Measurements from ENCODE around the gene CAVIN3. TPM values are rescaled to one million over a fixed set of nuclear protein-coding genes. Genes with fewer than 3 reads are reported as not detected.

CAVIN3 gene
- total and polyA plus RNA-seq, 9 of the 15 experiments (the other 6 are each of a cell fraction or from before 2014, with no cell fraction given) = 0.13 TPM; not detected in 8

- no peak for TF ChIP-seq SMARCA4 (IDR thresholded peaks at IDR 0.05)
- no peak for TF ChIP-seq ZNF316 (IDR thresholded peaks at IDR 0.05)
- no peak for TF ChIP-seq ETV5 (CRISPR knock-in tag; IDR thresholded peaks at IDR 0.05; ENCODE audit: low read depth)
- TF ChIP-seq KLF6 (CRISPR knock-in tag; IDR thresholded peaks at IDR 0.05; ENCODE audit: borderline replicate concordance) = no peak
- no peak for TF ChIP-seq ETV6 (IDR thresholded peaks at IDR 0.05; ENCODE audit: borderline replicate concordance in 1 of 2, low read depth in 2 of 2, low read length in 1 of 2)
- no peak for TF ChIP-seq ETV6 (CRISPR knock-in tag; IDR thresholded peaks at IDR 0.05; ENCODE audit: borderline replicate concordance)
- peak; percentile 68 to 87 for TF ChIP-seq RAD21 (CRISPR knock-in tag; conservative IDR thresholded peaks at IDR 0.05 in 1 of 2, IDR thresholded peaks at IDR 0.05 in 1 of 2)
- 0 out of 2 replicates have a peak, but pooled peaks have one; percentile 71 for TF ChIP-seq EZH2 (IDR thresholded peaks at IDR 0.05; ENCODE audit: borderline replicate concordance, low read depth, low read length)
- TF ChIP-seq HOXB6 (CRISPR knock-in tag; IDR thresholded peaks at IDR 0.05; ENCODE audit: borderline replicate concordance) = no peak
- no peak for TF ChIP-seq CC2D1A (IDR thresholded peaks at IDR 0.05)
- TF ChIP-seq ILF3 (IDR thresholded peaks at IDR 0.05; ENCODE audit: borderline replicate concordance) = no peak
- TF ChIP-seq NCOA4 (IDR thresholded peaks at IDR 0.05; ENCODE audit: partially characterized antibody) = no peak
- 0 out of 2 replicates have a peak, but pooled peaks have one; percentile 11 for TF ChIP-seq ARID2 (IDR thresholded peaks at IDR 0.05)
- TF ChIP-seq, protein P1, sequence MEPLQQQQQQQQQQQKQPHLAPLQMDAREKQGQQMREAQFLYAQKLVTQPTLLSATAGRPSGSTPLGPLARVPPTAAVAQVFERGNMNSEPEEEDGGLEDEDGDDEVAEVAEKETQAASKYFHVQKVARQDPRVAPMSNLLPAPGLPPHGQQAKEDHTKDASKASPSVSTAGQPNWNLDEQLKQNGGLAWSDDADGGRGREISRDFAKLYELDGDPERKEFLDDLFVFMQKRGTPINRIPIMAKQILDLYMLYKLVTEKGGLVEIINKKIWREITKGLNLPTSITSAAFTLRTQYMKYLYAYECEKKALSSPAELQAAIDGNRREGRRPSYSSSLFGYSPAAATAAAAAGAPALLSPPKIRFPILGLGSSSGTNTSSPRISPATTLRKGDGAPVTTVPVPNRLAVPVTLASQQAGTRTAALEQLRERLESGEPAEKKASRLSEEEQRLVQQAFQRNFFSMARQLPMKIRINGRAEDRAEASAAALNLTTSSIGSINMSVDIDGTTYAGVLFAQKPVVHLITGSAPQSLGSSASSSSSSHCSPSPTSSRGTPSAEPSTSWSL (CRISPR knock-in tag; IDR thresholded peaks at IDR 0.05; ENCODE audit: borderline replicate concordance) = no peak
- TF ChIP-seq ZNF253 (CRISPR knock-in tag; conservative IDR thresholded peaks at IDR 0.05) = no peak
- TF ChIP-seq TEAD2 (tag; IDR thresholded peaks at IDR 0.05) = no peak
- TF ChIP-seq ZNF583 (CRISPR knock-in tag; IDR thresholded peaks at IDR 0.05) = no peak
- no peak for TF ChIP-seq ZNF384 (IDR thresholded peaks at IDR 0.05; ENCODE audit: low read depth, low read length)
- TF ChIP-seq E4F1 (CRISPR knock-in tag; IDR thresholded peaks at IDR 0.05; ENCODE audit: borderline replicate concordance) = no peak
- TF ChIP-seq STAG1 (CRISPR knock-in tag; IDR thresholded peaks at IDR 0.05; ENCODE audit: borderline replicate concordance) = peak; percentile 60; the same call in 1 of the 2 replicates
- TF ChIP-seq, protein P2, sequence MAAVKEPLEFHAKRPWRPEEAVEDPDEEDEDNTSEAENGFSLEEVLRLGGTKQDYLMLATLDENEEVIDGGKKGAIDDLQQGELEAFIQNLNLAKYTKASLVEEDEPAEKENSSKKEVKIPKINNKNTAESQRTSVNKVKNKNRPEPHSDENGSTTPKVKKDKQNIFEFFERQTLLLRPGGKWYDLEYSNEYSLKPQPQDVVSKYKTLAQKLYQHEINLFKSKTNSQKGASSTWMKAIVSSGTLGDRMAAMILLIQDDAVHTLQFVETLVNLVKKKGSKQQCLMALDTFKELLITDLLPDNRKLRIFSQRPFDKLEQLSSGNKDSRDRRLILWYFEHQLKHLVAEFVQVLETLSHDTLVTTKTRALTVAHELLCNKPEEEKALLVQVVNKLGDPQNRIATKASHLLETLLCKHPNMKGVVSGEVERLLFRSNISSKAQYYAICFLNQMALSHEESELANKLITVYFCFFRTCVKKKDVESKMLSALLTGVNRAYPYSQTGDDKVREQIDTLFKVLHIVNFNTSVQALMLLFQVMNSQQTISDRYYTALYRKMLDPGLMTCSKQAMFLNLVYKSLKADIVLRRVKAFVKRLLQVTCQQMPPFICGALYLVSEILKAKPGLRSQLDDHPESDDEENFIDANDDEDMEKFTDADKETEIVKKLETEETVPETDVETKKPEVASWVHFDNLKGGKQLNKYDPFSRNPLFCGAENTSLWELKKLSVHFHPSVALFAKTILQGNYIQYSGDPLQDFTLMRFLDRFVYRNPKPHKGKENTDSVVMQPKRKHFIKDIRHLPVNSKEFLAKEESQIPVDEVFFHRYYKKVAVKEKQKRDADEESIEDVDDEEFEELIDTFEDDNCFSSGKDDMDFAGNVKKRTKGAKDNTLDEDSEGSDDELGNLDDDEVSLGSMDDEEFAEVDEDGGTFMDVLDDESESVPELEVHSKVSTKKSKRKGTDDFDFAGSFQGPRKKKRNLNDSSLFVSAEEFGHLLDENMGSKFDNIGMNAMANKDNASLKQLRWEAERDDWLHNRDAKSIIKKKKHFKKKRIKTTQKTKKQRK (IDR thresholded peaks at IDR 0.05; ENCODE audit: borderline replicate concordance, low read depth, low read length) = no peak
- TF ChIP-seq ZNF707 (CRISPR knock-in tag; conservative IDR thresholded peaks at IDR 0.05) = no peak
- no peak for TF ChIP-seq RFX5 (IDR thresholded peaks at IDR 0.05; ENCODE audit: low read depth, low read length)
Measured at GRCh38 chr11:6315811-6316425, 4.4 kb downstream of the CAVIN3 start (continued).

Data from K562 (cell line).